Measurements from ENCODE around the gene PHF20. TPM values are rescaled to one million over a fixed set of nuclear protein-coding genes. Genes with fewer than 3 reads are reported as not detected.
"Not testable (repeated sequence)": the region's sequence is repeated elsewhere in the genome, so short reads cannot be mapped to it uniquely, and the experiment has no call there.

Gene PHF20
- total RNA-seq, 6 experiments from 2014 or later, result 31.5 to 40.9 (median 36.2) TPM

- H3K27ac Mint-ChIP-seq, result no peak overlapping the region
- no peak for DNase-seq
- peaks cover 28% of the 10 kb centered on the region for H3K4me1 Mint-ChIP-seq (ENCODE audit: low read depth)
- TF ChIP-seq CTCF (IDR thresholded peaks at IDR 0.05), result no peak
- H3K9me3 Mint-ChIP-seq, result no peaks in the 10 kb centered on the region
- H3K4me3 Mint-ChIP-seq, result no peak overlapping the region
- no peaks in the 10 kb centered on the region; the same call in 1 of the 2 replicates for H3K36me3 Mint-ChIP-seq (ENCODE audit: low read depth)
- H3K27me3 Mint-ChIP-seq (ENCODE audit: insufficient read depth), result peaks cover 1% of the 10 kb centered on the region; the same call in 1 of the 2 replicates
These were observed 127.2 kb downstream of the PHF20 start for GRCh38 chr20:35899064-35899463.

GRCh38 chr20:35901230-35901629 lies 129.4 kb downstream of the PHF20 start:
- Mint-ChIP-seq H3K27ac (peak overlapping the region; percentile 92), H3K4me3 (peak overlapping the region; percentile 47), H3K4me1 (ENCODE audit: low read depth) (peaks cover 28% of the 10 kb centered on the region)
- H3K9me3 Mint-ChIP-seq; H3K27me3 Mint-ChIP-seq (ENCODE audit: insufficient read depth); H3K36me3 Mint-ChIP-seq (ENCODE audit: low read depth); DNase-seq: not testable (repeated sequence)

GRCh38 chr20:35901678-35902544 lies 130.1 kb downstream of the PHF20 start:
- peaks cover 8% of the 10 kb centered on the region for H3K36me3 Mint-ChIP-seq (ENCODE audit: low read depth)
- no peaks in the 10 kb centered on the region for H3K9me3 Mint-ChIP-seq
- H3K4me3 Mint-ChIP-seq, result peak overlapping the region; percentile 47
- DNase-seq, result peak; percentile 84
- TF ChIP-seq CTCF (IDR thresholded peaks at IDR 0.05), result no peak
- H3K4me1 Mint-ChIP-seq (ENCODE audit: low read depth), result peaks cover 28% of the 10 kb centered on the region
- peak overlapping the region; percentile 92 for H3K27ac Mint-ChIP-seq
- peaks cover 1% of the 10 kb centered on the region; the same call in 1 of the 2 replicates for H3K27me3 Mint-ChIP-seq (ENCODE audit: insufficient read depth)

- no peak for DNase-seq
- peak overlapping the region; percentile 92 for H3K27ac Mint-ChIP-seq
These were observed 130.7 kb downstream of the PHF20 start for GRCh38 chr20:35902545-35902941.

GRCh38 chr20:35903843-35904242 lies 132.0 kb downstream of the PHF20 start:
- peaks cover 1% of the 10 kb centered on the region; the same call in 1 of the 2 replicates for H3K27me3 Mint-ChIP-seq (ENCODE audit: insufficient read depth)

More at GRCh38 chr20:35902545-35902941, 130.7 kb downstream of the PHF20 start:
- peaks cover 8% of the 10 kb centered on the region for H3K36me3 Mint-ChIP-seq (ENCODE audit: low read depth)
- H3K27me3 Mint-ChIP-seq (ENCODE audit: insufficient read depth), result peaks cover 1% of the 10 kb centered on the region; the same call in 1 of the 2 replicates
- no peak overlapping the region for H3K4me3 Mint-ChIP-seq
- peaks cover 28% of the 10 kb centered on the region for H3K4me1 Mint-ChIP-seq (ENCODE audit: low read depth)
- no peaks in the 10 kb centered on the region for H3K9me3 Mint-ChIP-seq
- no peak for TF ChIP-seq CTCF (IDR thresholded peaks at IDR 0.05)

More at GRCh38 chr20:35903843-35904242, 132.0 kb downstream of the PHF20 start:
- Mint-ChIP-seq H3K36me3 (ENCODE audit: low read depth) (peaks cover 8% of the 10 kb centered on the region), H3K27ac (no peak overlapping the region), H3K4me1 (ENCODE audit: low read depth) (peaks cover 28% of the 10 kb centered on the region), H3K4me3 (no peak overlapping the region), H3K9me3 (no peaks in the 10 kb centered on the region)
- no peak for DNase-seq
- TF ChIP-seq CTCF (IDR thresholded peaks at IDR 0.05), result no peak
